ENCODE data around the gene NTMT2.
"Not testable (repeated sequence)": the region's sequence is repeated elsewhere in the genome, so short reads cannot be mapped to it uniquely, and the experiment has no call there.

The NTMT2 gene

GRCh38 chr1:170145770-170146676, at the start of gene NTMT2:
TSS of gene NTMT2 (plus strand) at chr1:170145959. CDS start at chr1:170146108, 149 bp downstream.
- TF ChIP-seq GATA1 (IDR thresholded peaks at IDR 0.05; ENCODE audit: low read depth, low read length) (no peak), POLR2A (IDR thresholded peaks at IDR 0.05; ENCODE audit: low read length) (no peak)
- no peak for DNase-seq

GRCh38 chr1:170095976-170096748, 49.6 kb upstream of the NTMT2 start:
- no peak for DNase-seq
- TF ChIP-seq GATA1 (IDR thresholded peaks at IDR 0.05; ENCODE audit: low read depth, low read length) (no peak), POLR2A (IDR thresholded peaks at IDR 0.05; ENCODE audit: low read length) (no peak)

- TF ChIP-seq GATA1 (IDR thresholded peaks at IDR 0.05; ENCODE audit: low read depth, low read length), result no peak
- no peak for TF ChIP-seq POLR2A (IDR thresholded peaks at IDR 0.05; ENCODE audit: low read length)
- DNase-seq, result no peak
Measured at GRCh38 chr1:170096806-170097340, 48.9 kb upstream of the NTMT2 start.

- DNase-seq, result no peak
- TF ChIP-seq POLR2A (IDR thresholded peaks at IDR 0.05; ENCODE audit: low read length) (no peak), GATA1 (IDR thresholded peaks at IDR 0.05; ENCODE audit: low read depth, low read length) (no peak)
Measured at GRCh38 chr1:170097449-170097948, 48.3 kb upstream of the NTMT2 start.

- DNase-seq, result not testable (repeated sequence)
Measured at GRCh38 chr1:170113140-170113539, 32.6 kb upstream of the NTMT2 start.

GRCh38 chr1:170114906-170115305, 30.9 kb upstream of the NTMT2 start:
- no peak for TF ChIP-seq GATA1 (IDR thresholded peaks at IDR 0.05; ENCODE audit: low read depth, low read length)
- no peak for TF ChIP-seq POLR2A (IDR thresholded peaks at IDR 0.05; ENCODE audit: low read length)
- no peak for DNase-seq

GRCh38 chr1:170122366-170122765, 23.4 kb upstream of the NTMT2 start:
- TF ChIP-seq GATA1 (IDR thresholded peaks at IDR 0.05; ENCODE audit: low read depth, low read length) (no peak), POLR2A (IDR thresholded peaks at IDR 0.05; ENCODE audit: low read length) (no peak)

GRCh38 chr1:170125269-170125668, 20.5 kb upstream of the NTMT2 start:
- no peak for DNase-seq
- TF ChIP-seq POLR2A (IDR thresholded peaks at IDR 0.05; ENCODE audit: low read length) (no peak), GATA1 (IDR thresholded peaks at IDR 0.05; ENCODE audit: low read depth, low read length) (no peak)

More at GRCh38 chr1:170122366-170122765, 23.4 kb upstream of the NTMT2 start:
- no peak for DNase-seq

- DNase-seq, result no peak
- TF ChIP-seq POLR2A (IDR thresholded peaks at IDR 0.05; ENCODE audit: low read length) (no peak), GATA1 (IDR thresholded peaks at IDR 0.05; ENCODE audit: low read depth, low read length) (no peak)
Measured at GRCh38 chr1:170126696-170127095, 19.1 kb upstream of the NTMT2 start.

- TF ChIP-seq GATA1 (IDR thresholded peaks at IDR 0.05; ENCODE audit: low read depth, low read length), result no peak
- no peak for TF ChIP-seq POLR2A (IDR thresholded peaks at IDR 0.05; ENCODE audit: low read length)
- no peak for DNase-seq
Measured at GRCh38 chr1:170131450-170131849, 14.3 kb upstream of the NTMT2 start.

- no peak for DNase-seq
- TF ChIP-seq GATA1 (IDR thresholded peaks at IDR 0.05; ENCODE audit: low read depth, low read length), result no peak
- TF ChIP-seq POLR2A (IDR thresholded peaks at IDR 0.05; ENCODE audit: low read length), result no peak
Measured at GRCh38 chr1:170131984-170132383, 13.8 kb upstream of the NTMT2 start.

GRCh38 chr1:170133766-170134495, 11.8 kb upstream of the NTMT2 start:
- DNase-seq, result no peak
- TF ChIP-seq GATA1 (IDR thresholded peaks at IDR 0.05; ENCODE audit: low read depth, low read length) (no peak), POLR2A (IDR thresholded peaks at IDR 0.05; ENCODE audit: low read length) (no peak)

GRCh38 chr1:170134521-170134920, 11.2 kb upstream of the NTMT2 start:
- no peak for DNase-seq
- no peak for TF ChIP-seq POLR2A (IDR thresholded peaks at IDR 0.05; ENCODE audit: low read length)
- no peak for TF ChIP-seq GATA1 (IDR thresholded peaks at IDR 0.05; ENCODE audit: low read depth, low read length)
